HEK293 (cell line): ENCODE measurements around the gene WNT16.

Source experiments
- CTCF ChIA-PET: fragments of 350-600 bp; formaldehyde crosslinking; extraction: SDS; loops from one replicate; lab custom pipeline; 2021; ENCODE audit warnings: antibody characterized with exemption; lab: Yijun Ruan, JAX
- POLR2A ChIA-PET: fragments of 300-600 bp; formaldehyde crosslinking; extraction: SDS; loops from one replicate; lab custom pipeline; 2020; ENCODE audit warnings: antibody characterized with exemption, inconsistent platforms; lab: Yijun Ruan, JAX
- H3K27ac ChIP-seq: fragments of 200-500 bp; sonication (Bioruptor generic); 2 replicates; pipeline ENCODE4 v1.5.1; 2014; ENCODE audit warnings: low read depth, low read length, control low read depth, inconsistent platforms; ENCODE audit errors: extremely low read depth
- H3K36me3 ChIP-seq, 2 experiments: fragments of 200-500 bp in 1 of 2; sonication (Bioruptor generic) in 1 of 2; 1 replicate in 1 of 2; 2 replicates in 1 of 2; pipeline ENCODE4 v1.5.1; 2014 to 2017; ENCODE audit warnings: inconsistent platforms in 2 of 2, low read length in 2 of 2; ENCODE audit not compliant: control insufficient read depth in 2 of 2, insufficient read depth in 1 of 2
- H3K4me1 ChIP-seq: fragments of 200-500 bp; sonication (Bioruptor generic); 2 replicates; pipeline ENCODE4 v1.5.1; 2014; ENCODE audit warnings: mild to moderate bottlenecking, low read length, inconsistent platforms; ENCODE audit not compliant: control insufficient read depth, insufficient read depth
- H3K4me3 ChIP-seq: 2 replicates; pipeline ENCODE4 v1.5.1; 2011; ENCODE audit warnings: low read depth, mild to moderate bottlenecking, control low read depth, low read length, moderate library complexity
- H3K9me3 ChIP-seq: fragments of 200-500 bp; sonication (Bioruptor generic); 2 replicates; pipeline ENCODE4 v1.5.1; 2014; ENCODE audit warnings: low read depth, low read length, inconsistent platforms; ENCODE audit not compliant: control insufficient read depth, insufficient read depth
- BCL11B ChIP-seq: fragments of 450-650 bp; formaldehyde crosslinking; IDR thresholded peaks from 2 replicates; pipeline ENCODE4 v1.5.1; 2016; ENCODE audit warnings: low read depth, missing biosample characterization, missing genetic modification characterization
- ZNF248 ChIP-seq: fragments of 450-650 bp; formaldehyde crosslinking; IDR thresholded peaks from 2 replicates; pipeline ENCODE4 v1.5.1; 2017; ENCODE audit warnings: missing biosample characterization, missing genetic modification characterization
- ZNF426 ChIP-seq: fragments of 450-650 bp; formaldehyde crosslinking; IDR thresholded peaks from 2 replicates; pipeline ENCODE4 v1.5.1; 2017; ENCODE audit warnings: missing biosample characterization, missing genetic modification characterization, mild to moderate bottlenecking, inconsistent platforms, moderate library complexity
- ZNF48 ChIP-seq: fragments of 450-650 bp; formaldehyde crosslinking; IDR thresholded peaks from 2 replicates; pipeline ENCODE4 v1.5.1; 2016; ENCODE audit warnings: missing biosample characterization, missing genetic modification characterization

The WNT16 gene

GRCh38 chr7:121390617-121391016 is 61.8 kb downstream of the WNT16 start:
- H3K4me3 ChIP-seq = no peak overlapping the region
- H3K9me3 ChIP-seq = no peaks in the 10 kb centered on the region
- TF ChIP-seq ZNF48 (tag by site-specific recombination) (no peak), BCL11B (tag by site-specific recombination) (no peak), ZNF248 (no peak), ZNF426 (tag by site-specific recombination) (no peak)
- ChIA-PET CTCF (interaction anchor here (0.5 kb wide), 2 partner anchors 154 to 363 kb away, joined by 4 to 5 read pairs; no protein-coding TSS in a partner anchor), POLR2A (no interaction called here)
- peaks cover 0 to 4% of the 10 kb centered on the region in 2 experiments; a peak in 1 of 3 replicates for H3K36me3 ChIP-seq
- H3K27ac ChIP-seq = no peak overlapping the region
- H3K4me1 ChIP-seq = no peaks in the 10 kb centered on the region
